ENCODE measurements around the gene IGBP1. TPM values are rescaled to one million over a fixed set of nuclear protein-coding genes. Genes with fewer than 3 reads are reported as not detected.
"Not testable (repeated sequence)": the region's sequence is repeated elsewhere in the genome, so short reads cannot be mapped to it uniquely, and the experiment has no call there.

The IGBP1 gene
- total RNA-seq, 1 donor, result 58.7 TPM

DNA sequence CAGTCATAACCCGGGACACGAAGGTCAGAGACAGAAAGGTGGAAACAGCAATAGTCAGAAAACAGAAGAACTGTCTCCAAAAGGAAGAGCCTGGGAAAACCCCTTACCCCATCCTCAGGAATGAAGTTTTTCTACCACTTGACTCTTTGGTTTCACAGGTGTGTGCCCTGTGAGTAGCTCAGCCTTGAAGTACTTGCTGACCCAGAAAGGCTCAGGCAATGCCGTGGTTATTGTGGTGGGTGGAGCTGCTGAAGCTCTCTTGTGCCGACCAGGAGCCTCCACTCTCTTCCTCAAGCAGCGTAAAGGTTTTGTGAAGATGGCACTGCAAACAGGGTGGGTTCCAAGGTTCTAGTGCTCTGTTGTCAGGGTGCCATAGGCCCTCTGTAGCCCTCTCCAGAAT is 68.5 kb downstream of the IGBP1 start:
- DNase-seq (ENCODE audit: low read depth), result no peak
- TF ChIP-seq, protein P1, sequence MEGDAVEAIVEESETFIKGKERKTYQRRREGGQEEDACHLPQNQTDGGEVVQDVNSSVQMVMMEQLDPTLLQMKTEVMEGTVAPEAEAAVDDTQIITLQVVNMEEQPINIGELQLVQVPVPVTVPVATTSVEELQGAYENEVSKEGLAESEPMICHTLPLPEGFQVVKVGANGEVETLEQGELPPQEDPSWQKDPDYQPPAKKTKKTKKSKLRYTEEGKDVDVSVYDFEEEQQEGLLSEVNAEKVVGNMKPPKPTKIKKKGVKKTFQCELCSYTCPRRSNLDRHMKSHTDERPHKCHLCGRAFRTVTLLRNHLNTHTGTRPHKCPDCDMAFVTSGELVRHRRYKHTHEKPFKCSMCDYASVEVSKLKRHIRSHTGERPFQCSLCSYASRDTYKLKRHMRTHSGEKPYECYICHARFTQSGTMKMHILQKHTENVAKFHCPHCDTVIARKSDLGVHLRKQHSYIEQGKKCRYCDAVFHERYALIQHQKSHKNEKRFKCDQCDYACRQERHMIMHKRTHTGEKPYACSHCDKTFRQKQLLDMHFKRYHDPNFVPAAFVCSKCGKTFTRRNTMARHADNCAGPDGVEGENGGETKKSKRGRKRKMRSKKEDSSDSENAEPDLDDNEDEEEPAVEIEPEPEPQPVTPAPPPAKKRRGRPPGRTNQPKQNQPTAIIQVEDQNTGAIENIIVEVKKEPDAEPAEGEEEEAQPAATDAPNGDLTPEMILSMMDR (IDR thresholded peaks at IDR 0.05; ENCODE audit: insufficient read depth, low read depth, low read length), result no peak
- H3K4me3 ChIP-seq (ENCODE audit: low read depth, low read length), result no peak overlapping the region

DNA sequence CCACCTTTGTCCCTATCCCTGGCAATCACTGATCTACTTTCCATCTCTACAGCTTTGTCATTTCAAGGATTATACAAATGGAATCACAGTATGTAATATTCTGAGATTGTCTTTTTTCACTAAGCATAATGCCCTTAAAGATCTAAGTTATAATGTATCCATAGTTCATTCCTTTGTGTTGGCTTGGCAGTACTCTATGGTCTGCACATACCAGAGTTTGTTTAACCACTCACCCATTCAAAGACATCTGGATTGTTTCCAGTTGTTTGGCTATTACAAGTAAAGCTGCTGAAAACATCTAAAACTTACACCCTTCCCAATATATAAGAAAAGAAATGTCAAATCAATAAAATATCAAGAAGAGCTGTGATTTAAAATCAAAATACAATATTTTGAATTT is 75.2 kb downstream of the IGBP1 start:
- DNase-seq (ENCODE audit: low read depth), result no peak
- TF ChIP-seq, protein P1 (IDR thresholded peaks at IDR 0.05; ENCODE audit: insufficient read depth, low read depth, low read length), result no peak
- H3K4me3 ChIP-seq (ENCODE audit: low read depth, low read length), result no peak overlapping the region

- DNase-seq (ENCODE audit: low read depth); H3K4me3 ChIP-seq (ENCODE audit: low read depth, low read length): not testable (repeated sequence)
Measured at GRCh38 chrX:70209570-70209969, 76.3 kb downstream of the IGBP1 start.

Other genes starting within 250 kb of the IGBP1 start
- gene AWAT2, start 83.5 kb upstream of the IGBP1 start, total RNA-seq, result not detected in 2 replicates
- not detected in 2 replicates for gene OTUD6A, start 71.0 kb upstream of the IGBP1 start, total RNA-seq
- not detected in 2 replicates for gene DGAT2L6, start 44.0 kb downstream of the IGBP1 start, total RNA-seq
- not detected in 2 replicates for gene AWAT1, start 101.2 kb downstream of the IGBP1 start, total RNA-seq
- not detected in 2 replicates for gene P2RY4, start 126.8 kb downstream of the IGBP1 start, total RNA-seq
- not detected in 2 replicates for gene ARR3, start 134.9 kb downstream of the IGBP1 start, total RNA-seq
- gene RAB41, start 148.7 kb downstream of the IGBP1 start, total RNA-seq, result not detected in 2 replicates
- gene PDZD11, start 156.5 kb downstream of the IGBP1 start, total RNA-seq, result 54.0 and 54.1 TPM in 2 replicates
- 8.1 and 10.8 TPM in 2 replicates for gene KIF4A, start 156.7 kb downstream of the IGBP1 start, total RNA-seq

All from fibroblast of villous mesenchyme (primary cell).